Heart right ventricle (tissue), 16 donors: ENCODE measurements around the gene RITA1. TPM values are rescaled to one million over a fixed set of nuclear protein-coding genes. Genes with fewer than 3 reads are reported as not detected.
"Not testable (repeated sequence)": the region's sequence is repeated elsewhere in the genome, so short reads cannot be mapped to it uniquely, and the experiment has no call there.

Experiments used
- ATAC-seq, 8 donors: fragments of 200-7000 bp; cut with Tn5 transposase; one replicate each; pipeline ENCODE4 v1.9.1; 2020; ENCODE audit warnings: mild to moderate bottlenecking in 8 of 8, moderate library complexity in 8 of 8, moderate number of reproducible peaks in 1 of 8
- DNase-seq, 2 donors: peaks; one replicate each; pipeline ENCODE4 v3.0.0-alpha.2; 2020
- H3K27ac ChIP-seq, 10 donors: fragments of 200-600 bp; sonication (generic) in 2 of 10; one replicate each; pipeline versions ENCODE4 v1.5.0 to v1.8.0; 2020 to 2022; ENCODE audit warnings: mild to moderate bottlenecking in 3 of 10
- H3K27me3 ChIP-seq, 7 donors: fragments of 200-600 bp; one replicate each; pipeline ENCODE4 v1.8.0; 2021 to 2022; ENCODE audit warnings: mild to moderate bottlenecking in 2 of 7
- H3K36me3 ChIP-seq, 9 donors: fragments of 200-600 bp; sonication (generic) in 1 of 9; one replicate each; pipeline versions ENCODE4 v1.5.0 to v1.8.0; 2020 to 2022; ENCODE audit warnings: mild to moderate bottlenecking in 2 of 9
- H3K4me1 ChIP-seq, 9 donors: fragments of 200-600 bp; sonication (generic) in 1 of 9; one replicate each; pipeline versions ENCODE4 v1.5.0 to v1.8.0; 2020 to 2022; ENCODE audit warnings: mild to moderate bottlenecking in 4 of 9
- H3K4me3 ChIP-seq, 10 donors: fragments of 200-600 bp; sonication (generic) in 2 of 10; one replicate each; pipeline versions ENCODE4 v1.5.0 to v1.8.0; 2020 to 2022; ENCODE audit warnings: mild to moderate bottlenecking in 7 of 10, moderate library complexity in 2 of 10
- H3K9me3 ChIP-seq, 11 donors: fragments of 200-600 bp in 10 of 11; sonication (generic) in 2 of 11; one replicate each; pipeline versions ENCODE4 v1.5.0 to v1.8.0; 2013 to 2022; ENCODE audit warnings: mild to moderate bottlenecking in 2 of 11, control low read depth in 1 of 11, moderate library complexity in 1 of 11
- CTCF ChIP-seq, 9 donors: fragments of 200-600 bp; sonication (generic) in 2 of 9; IDR thresholded peaks; one replicate each; pipeline versions ENCODE4 v1.5.0 to v1.8.0; 2021 to 2022; ENCODE audit warnings: antibody characterized with exemption in 9 of 9, mild to moderate bottlenecking in 5 of 9, moderate library complexity in 1 of 9
- WGBS, 2 donors: extraction: QIAGEN DNeasy Blood & Tissue Kit; methylation state at CpG; one replicate each; pipeline ENCODE4 v1.1.7; 2013; ENCODE audit warnings: inconsistent platforms in 1 of 2; 5-methylcytosine and 5-hydroxymethylcytosine counted together
- intact Hi-C, 10 donors: fragments of 100-400 bp; cut with DNase I; formaldehyde crosslinking; loops; one replicate each; pipeline versions ENCODE4 v1.11.1 to v1.14.2; 2022
- polyA plus RNA-seq, 2 donors: library from polyadenylated mRNA; stranded (reverse); fragments of 200-250 nt; gene quantifications; one replicate each; pipeline ENCODE4 v1.2.3, GENCODE V29; 2013
- total RNA-seq, 10 donors: library from RNA; stranded (reverse); fragmentation: NEBNext Ultra II Directional in 3 of 10; extraction: Animal tissue kit (Norgen Biotek cat#: 25700) in 3 of 10; gene quantifications; one replicate each; pipeline versions ENCODE4 v1.2.1 to v1.2.4, GENCODE V29; 2021 to 2023
- donor health status: Arrhythmogenic right ventricular cardiomyopathy.
- donor health status: ischemic (EF 13 %, LVEDD 7.1; RV severe dilation, severe dysfunction).
- donor health status: healthy with polysubstance abuse.
- donor health status: DM: no; HTN: yes; CAD: no.
- donor health status: DM: no; HTN: no; CAD: no.
- donor health status: ischemic (EF 25% LVEDD 6.9; RV normal size, moderate dysfunction).
- donor health status: ischemic (EF 25% LVEDD 5.7; RV mildly dilated, moderate dysfunction).
- donor health status: healthy.
- donor health status: DM: yes; HTN: yes; CAD: no.
- donor health status: Ischemic cardiomyopathy.
- donor health status: ischemic (EF 35%, LVEDD 5.7; RV mildly dilated, moderate dysfunction).
- donor health status: nonischemic (EF 11% LVEDD 7.7; RV severe dilation, severe dysfunction).
- donor health status: DM: yes; HTN: yes; CAD: no.
- donor health status: PGD.
- donor health status: ischemic (EF 29% LVEDD 5.4; RV normal size, mild dysfunction).
- donor health status: nonischemic (EF 23%, LVEDD 6.1; RV moderate dilation, normal function).

Gene RITA1
- total and polyA plus RNA-seq, 12 donors = 8.0 to 20.8 (median 13.7) TPM

GRCh38 chr12:113204804-113205203 lies 19.3 kb downstream of the RITA1 start:
- no peaks in the 10 kb centered on the region for H3K27me3 ChIP-seq
- 57 to 67% methylated on average over 3 of the region's 3 CpGs for WGBS, 2 donors
- peaks cover 0 to 74% (median 19%) of the 10 kb centered on the region in 9 donors for H3K4me1 ChIP-seq
- TF ChIP-seq CTCF (IDR thresholded peaks at IDR 0.05) = no peak
- no peak overlapping the region for H3K4me3 ChIP-seq
- H3K27ac ChIP-seq = peak overlapping the region in 3 of 10 donors; percentile 17 to 45 (median 43)
- no peaks in the 10 kb centered on the region for H3K36me3 ChIP-seq
- DNase-seq = no peak
- H3K9me3 ChIP-seq = no peaks in the 10 kb centered on the region
- intact Hi-C loops = loop anchor here in 1 of 10 donors (5.0 kb wide), 1 partner anchor 222 kb away; no protein-coding TSS in a partner anchor
- no peak for ATAC-seq

DNA sequence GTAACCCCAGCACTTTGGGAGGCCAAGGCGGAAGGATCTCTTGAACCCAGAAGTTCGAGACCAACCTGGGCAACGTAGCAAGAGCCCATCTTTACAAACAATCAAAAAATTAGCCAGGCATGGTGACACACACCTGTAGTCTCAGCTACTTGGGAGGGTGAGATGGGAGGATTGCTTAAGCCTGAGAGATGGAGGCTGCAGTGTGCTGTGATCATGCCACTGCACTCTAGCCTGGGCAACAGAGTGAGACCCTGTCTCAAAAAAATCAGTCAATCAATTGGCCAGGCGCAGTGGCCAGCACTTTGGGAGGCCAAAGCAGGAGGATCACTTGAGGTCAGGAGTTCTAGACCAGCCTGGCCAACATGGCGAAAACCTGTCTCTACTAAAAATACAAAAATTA lies 21.3 kb downstream of the RITA1 start:
- ATAC-seq, H3K27ac ChIP-seq, H3K4me3 ChIP-seq, H3K36me3 ChIP-seq, intact Hi-C loops, H3K27me3 ChIP-seq, DNase-seq, H3K9me3 ChIP-seq: not testable (repeated sequence)
- peaks cover 0 to 74% (median 19%) of the 10 kb centered on the region in 9 donors for H3K4me1 ChIP-seq
- WGBS, 2 donors = 95 to 96% methylated on average over 5 of the region's 5 CpGs

DNA sequence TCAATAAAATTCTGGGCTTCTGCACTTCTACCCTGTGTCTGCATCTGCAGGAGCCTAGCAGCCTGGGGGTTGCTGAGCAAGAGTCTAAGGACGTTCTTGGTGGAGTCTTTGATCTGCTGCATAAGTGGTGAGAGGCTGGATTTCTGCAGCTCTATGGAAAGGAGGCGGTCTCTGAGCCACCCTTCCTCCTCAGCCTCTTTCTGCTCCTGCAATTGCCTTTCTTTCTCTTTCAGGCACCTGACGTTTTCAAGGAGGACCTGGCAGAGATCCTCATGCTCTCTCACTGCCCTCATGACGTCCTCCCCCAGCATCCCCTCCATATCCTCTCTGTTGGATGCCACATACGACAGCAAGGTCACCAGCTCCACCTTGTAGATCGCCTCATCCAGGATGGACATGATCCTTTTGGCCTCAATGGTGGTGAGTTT lies 22.1 kb downstream of the RITA1 start:
- peak overlapping the region in 6 of 10 donors; percentile 54 to 91 (median 71) for H3K27ac ChIP-seq
- peaks cover 0 to 74% (median 19%) of the 10 kb centered on the region in 9 donors for H3K4me1 ChIP-seq

DNA sequence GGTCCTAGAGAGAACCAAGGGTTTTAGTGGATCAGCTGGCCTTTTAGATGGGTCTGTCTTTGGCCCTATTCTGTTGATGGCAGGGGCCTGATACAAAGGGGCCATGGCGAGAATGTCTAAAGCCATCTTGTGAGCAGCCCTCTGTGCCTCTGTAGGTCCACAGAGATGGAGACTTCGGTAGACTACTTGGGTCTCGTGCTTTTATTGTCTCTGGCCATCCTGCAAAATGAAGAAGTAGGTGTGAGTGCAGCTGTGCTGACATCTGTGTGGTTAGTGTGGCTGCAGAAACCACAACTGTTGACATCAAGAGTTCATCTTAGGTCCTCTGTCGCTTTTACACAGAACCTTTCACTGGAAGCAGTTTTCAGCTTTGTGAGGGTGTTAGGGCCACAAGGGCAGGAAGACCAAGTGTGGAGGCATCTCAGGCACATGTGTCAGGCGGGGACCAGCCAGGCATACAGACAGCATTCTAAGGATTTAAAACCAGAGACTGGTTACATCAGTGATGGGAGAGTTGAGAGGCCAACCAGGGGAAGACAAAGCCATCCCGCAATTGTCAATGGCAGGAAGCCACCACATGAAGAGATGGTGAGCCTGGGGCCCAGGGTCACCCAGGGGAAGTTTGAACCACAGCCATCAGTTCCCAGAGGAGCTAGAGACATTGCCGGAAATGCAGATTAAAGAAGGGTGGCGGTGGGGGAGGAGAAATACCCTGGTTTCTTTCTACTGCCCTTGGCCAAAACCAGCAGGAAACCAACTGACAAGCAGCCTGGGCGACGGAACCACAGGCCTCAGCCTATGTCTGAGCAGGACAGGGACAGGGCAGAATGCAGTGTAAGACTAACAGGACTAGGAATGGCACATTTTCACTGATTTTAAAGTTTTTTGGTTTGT lies 22.8 kb downstream of the RITA1 start:
- peak; percentile 73 to 89 (median 82) for ATAC-seq
- TF ChIP-seq CTCF (IDR thresholded peaks at IDR 0.05) = no peak
- Histone ChIP-seq H3K36me3 (no peaks in the 10 kb centered on the region), H3K4me3 (no peak overlapping the region), H3K27ac (peak overlapping the region in 9 of 10 donors; percentile 25 to 91 (median 62)), H3K9me3 (no peaks in the 10 kb centered on the region), H3K27me3 (no peaks in the 10 kb centered on the region), H3K4me1 (peaks cover 0 to 76% (median 19%) of the 10 kb centered on the region in 9 donors)
- intact Hi-C loops = no loop called here
- WGBS, 2 donors = 46 to 57% methylated on average over 10 of the region's 10 CpGs
- peak; percentile 46 to 63 for DNase-seq

More for the DNA sequence above, 22.1 kb downstream of the RITA1 start:
- WGBS, 2 donors = 71 to 73% methylated on average over 6 of the region's 6 CpGs
- intact Hi-C loops = no loop called here
- H3K27me3 ChIP-seq = no peaks in the 10 kb centered on the region
- H3K4me3 ChIP-seq = no peak overlapping the region
- no peaks in the 10 kb centered on the region for H3K9me3 ChIP-seq
- H3K36me3 ChIP-seq = no peaks in the 10 kb centered on the region
- ATAC-seq = peak in 2 of 8 donors; percentile 10 to 11
- TF ChIP-seq CTCF (IDR thresholded peaks at IDR 0.05) = no peak
- DNase-seq = no peak
